Skeletal muscle satellite cell (primary cell): ENCODE measurements around the gene CHST9.

Source experiments
- H3K27me3 ChIP-seq: 2 replicates; pipeline ENCODE4 v1.7.0; 2013; ENCODE audit warnings: low read length; ENCODE audit not compliant: control insufficient read depth, insufficient read depth
- H3K36me3 ChIP-seq: 2 replicates; pipeline ENCODE4 v1.7.0; 2013; ENCODE audit warnings: mild to moderate bottlenecking, control low read depth, low read length; ENCODE audit not compliant: insufficient read depth
- H3K4me1 ChIP-seq: 2 replicates; pipeline ENCODE4 v1.7.0; 2013; ENCODE audit warnings: low read length; ENCODE audit not compliant: control insufficient read depth, insufficient read depth
- H3K4me2 ChIP-seq: 2 replicates; pipeline ENCODE4 v1.7.0; 2013; ENCODE audit warnings: mild to moderate bottlenecking, low read length
- H3K4me3 ChIP-seq: 2 replicates; pipeline ENCODE4 v1.7.0; 2013; ENCODE audit warnings: low read length
- H3K9ac ChIP-seq: 2 replicates; pipeline ENCODE4 v1.7.0; 2013; ENCODE audit warnings: mild to moderate bottlenecking, low read depth, low read length, moderate library complexity
- H3K9me3 ChIP-seq: replicated peaks from 2 replicates; pipeline ENCODE4 v1.7.0; 2013; ENCODE audit warnings: mild to moderate bottlenecking, control low read depth, low read length

CHST9 gene

GRCh38 chr18:27081701-27082100 is 103.4 kb downstream of the CHST9 start:
- Histone ChIP-seq H3K4me1 (no peaks in the 10 kb centered on the region), H3K4me3 (no peak overlapping the region), H3K36me3 (no peaks in the 10 kb centered on the region), H3K4me2 (no peak overlapping the region), H3K27me3 (no peaks in the 10 kb centered on the region), H3K9me3 (no peaks in the 10 kb centered on the region), H3K9ac (no peak overlapping the region)

- Histone ChIP-seq H3K4me1 (no peaks in the 10 kb centered on the region), H3K9ac (no peak overlapping the region), H3K27me3 (no peaks in the 10 kb centered on the region), H3K9me3 (no peaks in the 10 kb centered on the region), H3K4me2 (no peak overlapping the region), H3K36me3 (no peaks in the 10 kb centered on the region), H3K4me3 (no peak overlapping the region)
Measured at GRCh38 chr18:27075828-27076227, 109.3 kb downstream of the CHST9 start.

- H3K4me2 ChIP-seq, result no peak overlapping the region
- H3K36me3 ChIP-seq, result no peaks in the 10 kb centered on the region
- no peak overlapping the region for H3K9ac ChIP-seq
- no peaks in the 10 kb centered on the region for H3K9me3 ChIP-seq
- no peaks in the 10 kb centered on the region for H3K4me1 ChIP-seq
- no peak overlapping the region for H3K4me3 ChIP-seq
- no peaks in the 10 kb centered on the region for H3K27me3 ChIP-seq
Measured at GRCh38 chr18:27073404-27073830, 111.7 kb downstream of the CHST9 start.

- Histone ChIP-seq H3K27me3 (no peaks in the 10 kb centered on the region), H3K4me3 (no peak overlapping the region), H3K4me1 (no peaks in the 10 kb centered on the region), H3K4me2 (no peak overlapping the region), H3K9me3 (no peaks in the 10 kb centered on the region), H3K9ac (no peak overlapping the region), H3K36me3 (no peaks in the 10 kb centered on the region)
Measured at GRCh38 chr18:27064673-27065072, 120.4 kb downstream of the CHST9 start.

- Histone ChIP-seq H3K4me1 (no peaks in the 10 kb centered on the region), H3K4me2 (no peak overlapping the region), H3K36me3 (no peaks in the 10 kb centered on the region), H3K4me3 (no peak overlapping the region), H3K9ac (no peak overlapping the region), H3K9me3 (no peaks in the 10 kb centered on the region), H3K27me3 (no peaks in the 10 kb centered on the region)
Measured at GRCh38 chr18:27062802-27063201, 122.3 kb downstream of the CHST9 start.

GRCh38 chr18:27061488-27062095 is 123.5 kb downstream of the CHST9 start:
- H3K27me3 ChIP-seq, result no peaks in the 10 kb centered on the region
- H3K4me3 ChIP-seq, result no peak overlapping the region
- H3K4me1 ChIP-seq, result no peaks in the 10 kb centered on the region
- no peak overlapping the region for H3K4me2 ChIP-seq
- no peaks in the 10 kb centered on the region for H3K9me3 ChIP-seq
- no peaks in the 10 kb centered on the region for H3K36me3 ChIP-seq
- no peak overlapping the region for H3K9ac ChIP-seq

- H3K9me3 ChIP-seq, result no peaks in the 10 kb centered on the region
- no peaks in the 10 kb centered on the region for H3K27me3 ChIP-seq
- no peaks in the 10 kb centered on the region for H3K36me3 ChIP-seq
- no peak overlapping the region for H3K4me2 ChIP-seq
- no peak overlapping the region for H3K9ac ChIP-seq
- no peaks in the 10 kb centered on the region for H3K4me1 ChIP-seq
- no peak overlapping the region for H3K4me3 ChIP-seq
Measured at GRCh38 chr18:27057519-27058234, 127.4 kb downstream of the CHST9 start.

- Histone ChIP-seq H3K4me3 (no peak overlapping the region), H3K4me2 (no peak overlapping the region), H3K36me3 (no peaks in the 10 kb centered on the region), H3K27me3 (no peaks in the 10 kb centered on the region), H3K4me1 (no peaks in the 10 kb centered on the region), H3K9ac (no peak overlapping the region), H3K9me3 (no peaks in the 10 kb centered on the region)
Measured at GRCh38 chr18:27054926-27055325, 130.2 kb downstream of the CHST9 start.

- no peaks in the 10 kb centered on the region for H3K27me3 ChIP-seq
- no peak overlapping the region for H3K4me2 ChIP-seq
- H3K9ac ChIP-seq, result no peak overlapping the region
- H3K36me3 ChIP-seq, result no peaks in the 10 kb centered on the region
- H3K4me3 ChIP-seq, result no peak overlapping the region
- no peaks in the 10 kb centered on the region for H3K9me3 ChIP-seq
- H3K4me1 ChIP-seq, result no peaks in the 10 kb centered on the region
Measured at GRCh38 chr18:27049969-27050368, 135.1 kb downstream of the CHST9 start.

- H3K9ac ChIP-seq, result no peak overlapping the region
- no peaks in the 10 kb centered on the region for H3K4me1 ChIP-seq
- no peak overlapping the region for H3K4me3 ChIP-seq
Measured at GRCh38 chr18:27045342-27045741, 139.8 kb downstream of the CHST9 start.

GRCh38 chr18:27042177-27042576 is 142.9 kb downstream of the CHST9 start:
- H3K4me3 ChIP-seq, result no peak overlapping the region
- no peak overlapping the region for H3K4me2 ChIP-seq
- H3K4me1 ChIP-seq, result no peaks in the 10 kb centered on the region
- peaks cover 4% of the 10 kb centered on the region for H3K27me3 ChIP-seq
- H3K9ac ChIP-seq, result no peak overlapping the region
- no peaks in the 10 kb centered on the region for H3K36me3 ChIP-seq
- H3K9me3 ChIP-seq, result no peaks in the 10 kb centered on the region

More at GRCh38 chr18:27045342-27045741, 139.8 kb downstream of the CHST9 start:
- Histone ChIP-seq H3K27me3 (peaks cover 4% of the 10 kb centered on the region), H3K4me2 (no peak overlapping the region), H3K36me3 (no peaks in the 10 kb centered on the region), H3K9me3 (no peaks in the 10 kb centered on the region)

- no peak overlapping the region for H3K4me3 ChIP-seq
- no peak overlapping the region for H3K9ac ChIP-seq
- H3K27me3 ChIP-seq, result peaks cover 4% of the 10 kb centered on the region
- H3K4me2 ChIP-seq, result no peak overlapping the region
- no peaks in the 10 kb centered on the region for H3K36me3 ChIP-seq
- no peaks in the 10 kb centered on the region for H3K4me1 ChIP-seq
- H3K9me3 ChIP-seq, result no peaks in the 10 kb centered on the region
Measured at GRCh38 chr18:27040796-27041195, 144.3 kb downstream of the CHST9 start.
